GM13977 (cell line): ENCODE data around the gene TBC1D19.
A peak's percentile ranks its signal among the peaks of the same experiment; 100 is the strongest.

Experiments used
- DNase-seq: peaks from one replicate; pipeline ENCODE4 v3.0.0; 2012; ENCODE audit warnings: low spot score
- CTCF ChIP-seq: IDR thresholded peaks from 2 replicates; pipeline ENCODE4 v1.5.1; 2012; ENCODE audit warnings: mild to moderate bottlenecking, control low read depth; ENCODE audit not compliant: insufficient read depth; ENCODE audit errors: extremely low read depth, missing control alignments
- in situ Hi-C: fragments of 300-500 bp; cut with MboI; formaldehyde crosslinking; loops from one replicate; pipeline ENCODE4 v1.12.0; 2022; ENCODE audit warnings: low sequenced_read_pairs, low pct_unique_long_range_greater_than_20kb, mixed read lengths, inconsistent platforms; ENCODE audit not compliant: unreplicated experiment

Gene TBC1D19

DNA sequence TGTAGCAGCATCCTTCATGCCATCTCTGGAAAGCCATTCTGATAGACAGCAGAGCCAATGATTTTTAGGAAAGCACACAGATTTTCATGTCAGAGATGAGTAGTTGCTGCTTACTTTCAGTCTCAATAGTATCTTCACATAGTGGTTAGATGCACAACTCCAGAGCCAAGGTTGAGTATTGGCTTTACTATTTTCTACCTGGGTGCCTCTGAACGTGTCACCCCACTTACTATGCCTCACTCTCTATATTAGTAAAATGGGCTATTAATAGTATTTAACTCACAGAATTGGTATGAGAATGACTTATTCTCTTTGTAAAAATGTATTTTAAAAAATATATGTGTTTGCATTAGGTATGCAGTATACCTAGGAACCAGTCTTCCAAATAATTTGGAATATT lies 168.0 kb downstream of the TBC1D19 start:
- in situ Hi-C loops, result no loop called here
- peak; percentile 14 for DNase-seq
- TF ChIP-seq CTCF, result no peak

DNA sequence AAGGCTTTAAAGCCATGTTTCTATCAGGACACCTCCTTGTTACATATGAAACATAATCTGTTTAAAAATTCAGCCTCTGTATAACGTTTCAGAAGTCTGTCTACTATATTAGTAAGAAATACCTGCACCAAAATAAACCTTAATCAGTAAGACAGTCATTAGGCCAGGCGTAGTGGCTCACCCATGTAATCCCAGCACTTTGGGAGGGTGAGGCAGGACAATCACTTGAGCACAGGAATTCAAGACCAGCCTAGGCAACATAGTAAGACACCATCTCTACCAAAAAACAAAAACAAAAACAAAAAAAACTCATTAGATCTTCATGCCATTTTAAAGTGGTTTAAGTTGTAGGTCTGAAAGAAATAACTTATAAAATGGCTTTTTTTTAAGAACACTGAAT lies 169.3 kb downstream of the TBC1D19 start:
- in situ Hi-C loops, result no loop called here
- DNase-seq, result no peak
- no peak for TF ChIP-seq CTCF

GRCh38 chr4:26753617-26754016 lies 169.7 kb downstream of the TBC1D19 start:
- in situ Hi-C loops, result no loop called here
- DNase-seq, result no peak
- TF ChIP-seq CTCF, result no peak

- in situ Hi-C loops, result no loop called here
- DNase-seq, result no peak
- no peak for TF ChIP-seq CTCF
Measured at GRCh38 chr4:26757751-26758150, 173.9 kb downstream of the TBC1D19 start.

DNA sequence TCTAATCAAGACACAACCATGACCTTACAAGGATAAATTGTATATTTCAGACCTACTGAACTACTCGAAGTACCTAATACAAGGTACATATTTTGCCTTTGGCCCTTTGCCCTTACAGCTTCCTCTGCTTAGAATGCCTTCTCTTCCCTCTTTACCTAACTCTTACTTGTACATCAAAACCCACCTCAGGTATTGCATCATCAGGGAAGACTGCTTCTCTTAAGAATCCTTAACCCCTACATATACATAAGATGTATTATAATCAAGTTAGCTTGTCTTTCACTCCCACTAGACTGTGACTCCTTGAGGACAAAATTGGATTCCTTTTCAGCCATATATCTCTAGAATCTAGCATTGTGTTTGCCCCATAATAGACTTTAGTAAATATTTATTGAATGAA lies 175.0 kb downstream of the TBC1D19 start:
- in situ Hi-C loops, result no loop called here
- DNase-seq, result no peak
- TF ChIP-seq CTCF, result no peak

DNA sequence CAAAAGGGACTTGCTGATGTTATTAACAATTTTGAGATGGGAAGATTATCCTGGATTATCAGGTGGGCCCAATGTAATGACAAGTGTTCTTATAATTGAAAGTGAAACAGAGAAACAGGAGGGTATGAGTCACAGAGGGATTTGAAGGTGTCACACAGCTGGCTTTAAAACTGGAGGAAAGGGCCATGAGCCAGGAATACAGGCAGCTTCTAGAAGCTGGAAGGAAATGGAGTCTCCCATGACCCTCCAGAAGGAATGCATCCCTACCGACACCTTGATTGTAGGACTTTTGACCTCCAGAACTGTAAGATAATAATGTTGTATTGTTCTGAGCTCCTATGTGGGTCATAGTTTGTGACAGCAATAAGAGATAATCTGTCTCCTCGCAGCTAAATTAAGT lies 178.8 kb downstream of the TBC1D19 start:
- in situ Hi-C loops, result no loop called here

More for the DNA sequence above, 178.8 kb downstream of the TBC1D19 start:
- DNase-seq, result no peak
- TF ChIP-seq CTCF, result no peak
